GM18870 (cell line): ENCODE results near the gene C13orf46.

Experiments
- ATAC-seq: cut with Tn5 transposase; IDR thresholded peaks from one replicate; pipeline ENCODE4 v1.9.1; 2021; ENCODE audit warnings: moderate library complexity; ENCODE audit not compliant: unreplicated experiment

Gene C13orf46

DNA sequence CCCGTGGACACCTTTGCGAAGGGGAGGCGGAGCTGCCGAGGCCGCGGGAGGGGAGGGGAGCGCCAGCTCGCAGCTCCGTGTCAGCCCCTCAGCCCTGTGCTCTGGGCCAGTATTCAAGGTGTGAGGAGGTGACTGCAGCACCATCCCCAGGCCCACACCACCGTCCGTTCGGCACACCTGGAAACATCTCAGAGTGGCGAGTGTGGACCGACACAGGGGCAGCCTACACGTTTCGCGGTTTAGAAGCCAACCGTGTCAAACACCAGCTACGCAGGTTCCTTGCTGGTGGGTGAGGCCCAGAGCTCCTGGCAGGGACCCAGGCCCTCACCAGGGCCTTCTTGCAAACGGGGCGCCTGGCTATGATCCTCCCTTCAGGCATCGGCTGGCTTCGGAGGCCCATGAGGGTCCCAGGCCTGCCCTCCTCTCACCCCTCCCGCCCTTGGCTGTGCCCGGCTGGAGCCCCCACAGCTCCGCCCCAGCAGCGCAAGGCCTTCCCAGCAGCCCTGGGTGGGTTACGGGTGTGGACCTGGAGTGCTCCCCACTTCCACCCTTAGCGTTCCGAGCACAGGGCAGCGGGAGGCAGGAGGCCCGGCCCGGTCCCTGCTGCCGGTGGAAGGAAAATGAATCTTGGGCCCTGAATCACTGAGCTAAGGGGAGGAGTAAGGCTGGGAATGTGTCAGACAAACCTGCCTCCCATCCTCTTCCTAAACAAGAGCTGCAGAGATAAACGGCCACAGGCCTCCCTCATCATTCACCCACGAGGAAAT is 1.2 kb downstream of the C13orf46 start:
- ATAC-seq, result no peak

DNA sequence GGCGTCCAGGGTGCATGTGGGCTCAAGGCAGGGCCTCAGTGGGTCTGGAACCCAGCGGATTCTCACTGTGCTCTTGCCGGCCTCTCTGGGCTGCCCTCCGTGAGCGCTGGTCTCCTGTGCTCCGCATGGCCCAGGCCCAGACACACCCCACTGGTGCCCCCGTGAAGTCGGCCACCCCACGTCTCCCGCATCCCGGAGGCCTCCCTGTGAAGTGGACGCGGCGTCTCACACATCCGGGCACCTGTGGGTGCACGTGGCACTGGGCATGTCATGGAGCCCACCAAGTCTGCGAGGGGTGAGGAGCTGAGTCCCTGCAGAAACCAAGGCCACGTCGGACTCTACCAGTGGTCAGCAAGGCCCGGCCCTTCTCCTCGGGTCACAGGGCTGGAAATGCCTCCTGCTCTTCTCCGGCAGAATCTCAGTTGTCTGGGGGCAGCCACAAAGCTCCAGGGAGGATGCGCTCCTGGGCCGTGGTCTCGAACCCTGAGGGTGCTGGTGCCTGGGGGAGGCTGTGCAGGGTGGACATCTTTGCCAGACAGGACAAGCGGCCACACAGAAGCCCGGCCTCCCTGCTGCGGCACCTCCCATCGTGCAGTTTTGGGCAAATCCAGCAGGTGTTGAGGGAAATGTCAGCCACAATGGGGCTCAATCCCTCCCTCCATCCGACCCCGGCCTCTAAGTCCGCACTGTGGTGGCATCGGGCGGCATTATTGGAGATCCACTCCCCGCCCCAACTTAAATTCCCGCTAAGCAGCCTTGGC is 2.2 kb downstream of the C13orf46 start:
- ATAC-seq, result no peak

DNA sequence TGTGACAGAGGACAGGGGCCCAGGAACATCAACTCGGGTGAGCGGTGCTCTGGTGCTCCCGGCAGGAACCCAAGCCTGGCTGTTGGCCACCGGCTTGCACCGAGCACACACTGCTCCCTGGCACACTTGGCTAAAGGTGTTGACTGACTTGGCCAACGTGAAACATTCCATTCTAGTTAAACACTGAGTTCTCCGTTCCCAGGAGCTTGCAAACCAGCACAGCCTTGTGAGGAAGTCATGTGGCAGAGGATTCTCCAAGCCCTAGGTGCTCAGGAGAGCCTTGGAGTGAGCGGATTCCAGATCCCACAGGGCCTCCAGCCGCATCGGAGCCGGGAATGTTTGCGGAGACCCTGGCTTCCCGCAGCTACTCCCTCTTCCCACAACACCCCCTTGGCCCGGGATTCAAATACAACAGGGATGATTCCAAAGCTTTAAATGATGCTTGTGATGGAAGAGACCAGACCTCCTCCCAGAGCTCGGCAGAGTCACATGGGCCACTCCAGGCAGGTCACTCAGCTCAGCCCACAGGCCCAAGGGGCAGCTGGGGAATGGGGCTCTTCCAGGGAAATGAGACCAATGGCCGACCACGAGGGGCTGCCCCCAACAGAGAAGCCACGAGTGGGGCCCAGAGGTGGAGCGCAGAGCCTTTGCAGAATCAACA is 2.9 kb downstream of the C13orf46 start:
- no peak for ATAC-seq

- ATAC-seq, result no peak
These were observed 3.8 kb downstream of the C13orf46 start for GRCh38 chr13:113969973-113970611.

GRCh38 chr13:113969311-113969972 is 4.4 kb downstream of the C13orf46 start:
- no peak for ATAC-seq

DNA sequence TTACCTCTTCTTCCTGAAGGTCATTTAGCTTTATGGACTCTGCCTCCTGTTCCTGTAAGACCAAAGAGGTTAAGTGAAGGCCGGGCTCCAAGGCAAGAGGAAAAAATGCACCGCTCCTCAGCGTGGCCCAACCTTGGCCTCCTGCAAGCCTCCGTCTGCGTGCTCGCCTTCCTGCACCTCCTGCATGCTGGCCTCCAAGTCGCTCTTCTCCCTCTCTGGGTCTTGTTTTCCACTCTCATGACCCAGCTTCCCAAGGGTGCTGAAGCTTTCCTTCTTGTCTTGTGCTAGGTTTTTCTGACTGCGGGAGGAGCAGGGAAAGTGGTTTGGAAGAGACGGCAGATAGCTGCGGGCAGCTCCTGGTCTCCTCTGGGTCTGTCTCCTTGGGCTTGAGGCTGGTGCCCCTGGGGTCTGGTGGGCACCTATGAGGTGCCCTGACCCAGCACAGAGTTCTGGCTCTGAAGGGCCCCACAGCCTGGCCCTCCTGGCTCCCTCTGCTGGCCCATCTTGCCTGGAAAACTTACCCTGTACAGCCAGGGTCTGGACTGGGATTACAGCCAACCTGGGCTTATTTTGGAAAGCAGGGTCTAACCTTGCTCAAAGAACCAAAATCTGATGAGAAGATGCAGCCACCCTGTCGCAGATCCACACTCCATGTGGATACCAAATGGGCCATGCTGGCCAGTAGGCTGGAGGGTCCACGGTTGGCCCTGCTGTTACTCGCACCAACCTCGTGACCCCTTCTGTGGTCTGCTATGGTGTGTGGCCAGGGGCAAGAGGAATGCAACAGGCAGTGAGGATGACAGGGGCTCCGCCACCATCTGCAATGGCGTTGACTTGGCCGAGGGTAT is 5.2 kb downstream of the C13orf46 start:
- ATAC-seq, result no peak

DNA sequence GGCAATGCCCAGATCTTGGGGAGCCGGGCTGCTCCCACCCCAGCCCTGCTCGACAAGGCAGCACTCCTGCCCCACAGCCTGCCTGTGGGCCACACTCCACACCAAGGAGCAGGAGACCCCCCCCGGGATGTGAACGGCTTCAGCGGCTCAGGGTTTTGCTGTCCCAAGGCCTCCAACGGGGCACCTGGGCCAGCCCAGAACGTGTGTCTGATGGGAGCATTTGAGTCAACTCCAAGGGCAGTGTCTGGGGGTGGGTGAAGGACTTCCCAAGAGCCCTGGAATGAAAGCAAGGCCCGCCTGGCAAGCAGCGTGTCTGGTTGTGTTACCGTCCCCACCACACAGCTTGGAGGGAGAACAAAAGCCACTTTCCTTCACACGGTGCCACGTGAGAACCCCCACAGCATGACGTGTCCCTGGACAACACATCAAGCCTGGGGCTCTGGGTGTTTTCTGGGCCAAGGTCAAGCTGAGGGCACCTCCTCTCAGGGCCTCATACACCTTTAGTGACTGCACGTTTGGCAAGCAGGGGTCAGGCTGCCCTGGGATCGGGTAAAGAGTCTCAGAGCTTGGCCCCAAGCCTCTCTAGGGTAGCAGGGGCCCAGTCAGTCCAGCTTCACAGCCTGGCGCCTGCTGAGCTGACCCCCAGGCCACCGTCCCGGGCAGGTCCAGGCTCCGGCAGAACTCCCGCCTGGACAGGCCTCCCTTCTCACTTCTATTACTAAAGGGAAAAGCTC is 6.0 kb downstream of the C13orf46 start:
- ATAC-seq, result no peak

GRCh38 chr13:113967206-113967720 is 6.6 kb downstream of the C13orf46 start:
- ATAC-seq, result no peak

GRCh38 chr13:113965968-113966884 is 7.7 kb downstream of the C13orf46 start:
- ATAC-seq, result no peak

DNA sequence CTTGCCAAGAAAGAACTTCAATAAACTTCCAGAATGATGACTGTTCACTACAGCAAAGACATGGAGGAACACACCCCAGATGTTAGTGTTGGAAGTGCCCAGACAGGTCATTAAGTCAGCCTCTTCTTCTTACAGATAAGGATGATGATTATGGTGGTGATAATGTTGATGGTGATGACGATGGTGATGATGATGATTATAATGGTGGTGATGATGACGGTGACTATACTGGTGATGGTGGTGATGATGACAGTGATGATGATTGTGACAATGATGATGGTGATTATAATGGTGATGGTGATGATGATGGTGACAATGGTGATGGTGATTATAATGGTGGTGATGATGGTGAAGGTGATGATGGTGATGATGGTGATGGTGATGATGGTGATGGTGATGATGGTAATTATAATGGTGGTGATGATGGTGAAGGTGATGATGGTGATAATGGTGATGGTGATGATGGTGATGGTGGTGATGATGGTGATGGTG is 8.4 kb downstream of the C13orf46 start:
- no peak for ATAC-seq

GRCh38 chr13:113964251-113964995 is 9.5 kb downstream of the C13orf46 start:
- ATAC-seq, result no peak

GRCh38 chr13:113963376-113963775 is 10.5 kb downstream of the C13orf46 start:
- no peak for ATAC-seq

GRCh38 chr13:113962975-113963374 is 10.9 kb downstream of the C13orf46 start:
- ATAC-seq, result no peak

- ATAC-seq, result no peak
These were observed 11.5 kb downstream of the C13orf46 start for GRCh38 chr13:113962386-113962785.

- no peak for ATAC-seq
These were observed 13.5 kb downstream of the C13orf46 start for GRCh38 chr13:113960276-113960948.

DNA sequence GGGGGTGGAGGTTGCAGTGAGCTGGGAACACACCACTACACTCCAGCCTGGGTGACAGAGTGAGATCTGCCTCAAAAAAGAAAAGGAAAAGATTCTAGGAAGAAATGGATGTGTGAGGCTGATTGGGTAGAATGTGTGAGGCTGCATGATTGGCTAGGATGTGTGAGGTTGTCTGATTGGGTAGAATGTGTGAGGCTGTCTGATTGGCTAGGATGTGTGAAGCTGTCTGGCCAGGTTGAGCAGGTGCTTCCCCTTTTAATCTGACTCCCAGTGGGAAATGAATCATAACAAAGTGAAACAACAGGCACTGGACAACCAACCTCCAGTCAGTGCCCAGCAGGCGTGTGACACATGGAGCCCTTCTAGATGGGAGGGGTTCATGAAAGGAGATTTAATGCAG is 14.7 kb downstream of the C13orf46 start:
- no peak for ATAC-seq

- ATAC-seq, result no peak
These were observed 15.5 kb downstream of the C13orf46 start for GRCh38 chr13:113958373-113958772.
